HG03378 (cell line): ENCODE data around the gene HOXC10.

Experiments used
- ATAC-seq: cut with Tn5 transposase; IDR thresholded peaks from one replicate; pipeline ENCODE4 v1.9.1; 2021; ENCODE audit warnings: mild to moderate bottlenecking, moderate library complexity; ENCODE audit not compliant: unreplicated experiment

HOXC10 gene

DNA sequence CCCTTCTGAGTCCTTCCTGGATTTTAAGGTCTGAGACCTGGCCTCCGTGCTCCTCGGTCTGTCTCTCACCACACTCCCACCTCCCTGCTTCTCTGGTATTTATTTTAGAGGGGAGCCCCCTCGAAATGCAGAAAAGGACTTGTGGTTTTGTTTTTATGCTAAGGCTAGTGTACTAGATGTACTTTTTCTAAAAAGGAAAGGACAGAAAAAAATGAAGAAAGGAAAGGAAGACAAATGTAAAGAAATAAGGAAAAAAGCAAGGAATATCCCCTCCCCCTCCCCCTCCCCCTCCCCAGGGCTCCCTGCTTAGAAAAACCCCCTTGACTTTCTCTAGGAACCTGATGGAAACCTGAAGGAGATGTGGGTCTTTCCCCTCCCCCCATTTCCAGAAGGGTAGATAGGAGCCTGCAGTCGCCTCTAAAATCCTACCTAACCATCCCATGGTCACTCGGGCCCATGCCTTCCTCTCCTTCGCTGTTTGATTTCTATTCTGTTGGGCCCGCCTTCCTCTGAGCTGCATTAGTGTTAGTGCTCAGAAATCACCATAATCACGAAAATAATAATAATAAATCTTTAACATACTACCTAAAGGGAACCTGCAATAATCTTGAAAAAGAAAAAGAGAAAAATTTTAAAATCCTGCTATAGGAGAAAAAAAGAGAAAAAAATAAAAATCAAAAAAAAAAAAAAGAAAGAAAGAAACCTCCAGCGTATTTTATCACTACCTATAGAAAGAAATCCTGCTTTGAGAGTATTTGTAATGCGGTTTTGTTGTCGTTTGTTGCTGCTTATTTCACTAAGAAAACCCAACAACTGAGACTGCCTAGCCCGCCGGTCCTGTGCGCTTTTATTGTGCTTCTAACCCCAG is 27.0 kb downstream of the HOXC10 start:
- no peak for ATAC-seq

DNA sequence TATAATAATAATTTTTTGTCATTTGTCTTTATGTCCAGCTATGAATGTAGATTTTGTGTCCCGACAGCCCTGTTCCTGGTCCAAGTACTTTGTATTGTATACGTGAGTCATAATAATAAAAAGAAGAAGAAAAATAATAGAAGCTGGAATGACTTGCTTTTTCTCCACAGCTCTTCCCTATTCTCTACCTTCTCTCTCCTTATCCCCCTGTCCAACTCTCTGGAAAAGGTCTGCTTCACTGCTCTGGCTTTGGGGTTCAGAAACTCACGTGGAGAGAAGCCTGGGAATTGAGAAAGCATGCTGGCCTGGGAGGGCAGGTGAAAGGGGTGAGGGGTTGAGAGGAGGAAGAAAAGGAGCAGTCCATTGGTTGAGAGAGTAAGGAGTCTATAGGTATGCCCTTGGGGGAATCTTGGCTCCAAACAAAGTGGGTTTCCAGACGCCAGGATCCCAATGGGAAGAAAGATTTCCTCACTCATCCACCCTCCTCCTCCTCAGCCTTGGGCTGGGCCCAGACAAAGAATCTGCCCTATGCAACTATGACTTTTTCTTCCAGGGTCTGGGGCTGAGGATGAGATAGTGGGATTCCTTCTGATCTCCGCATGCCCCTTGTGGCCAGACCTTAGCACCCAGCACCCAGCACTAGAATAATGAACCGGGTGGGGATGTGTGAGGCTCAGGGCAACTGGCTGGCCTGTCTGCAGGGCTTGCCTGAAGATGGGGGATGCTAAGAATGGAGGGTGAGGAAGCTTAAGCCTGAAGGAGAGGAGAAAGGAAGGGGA is 27.9 kb downstream of the HOXC10 start:
- no peak for ATAC-seq

DNA sequence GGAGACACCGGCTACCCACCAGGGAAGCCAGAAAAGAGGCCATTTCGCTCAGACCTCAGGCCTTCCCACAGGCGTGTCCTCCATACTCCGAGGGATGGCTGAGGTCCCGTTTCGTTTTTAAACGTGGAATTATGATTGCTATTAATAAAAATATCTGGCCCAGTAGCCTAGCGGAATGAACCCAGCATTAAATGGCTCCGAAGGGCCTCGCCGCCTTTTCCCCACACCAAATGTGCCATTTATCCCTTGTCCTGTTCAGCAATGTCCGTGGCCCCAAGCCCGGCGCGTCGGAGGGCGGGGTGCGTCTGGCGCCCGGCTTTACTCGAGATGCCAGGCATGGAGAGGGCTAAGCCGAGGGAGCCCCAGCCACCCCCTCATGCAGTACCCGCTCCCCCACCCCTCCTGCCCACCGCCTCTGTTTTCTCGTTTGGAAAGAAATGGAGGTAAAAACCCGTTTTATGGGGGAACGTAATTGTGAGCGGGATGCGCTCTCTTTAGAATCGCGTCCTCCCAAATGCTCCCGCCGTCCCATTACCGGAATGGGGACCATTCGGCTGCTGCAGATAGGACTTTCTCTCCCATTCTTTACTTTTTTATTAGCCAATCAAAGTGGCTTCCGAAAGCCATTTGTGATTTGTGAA is 29.6 kb downstream of the HOXC10 start:
- no peak for ATAC-seq

DNA sequence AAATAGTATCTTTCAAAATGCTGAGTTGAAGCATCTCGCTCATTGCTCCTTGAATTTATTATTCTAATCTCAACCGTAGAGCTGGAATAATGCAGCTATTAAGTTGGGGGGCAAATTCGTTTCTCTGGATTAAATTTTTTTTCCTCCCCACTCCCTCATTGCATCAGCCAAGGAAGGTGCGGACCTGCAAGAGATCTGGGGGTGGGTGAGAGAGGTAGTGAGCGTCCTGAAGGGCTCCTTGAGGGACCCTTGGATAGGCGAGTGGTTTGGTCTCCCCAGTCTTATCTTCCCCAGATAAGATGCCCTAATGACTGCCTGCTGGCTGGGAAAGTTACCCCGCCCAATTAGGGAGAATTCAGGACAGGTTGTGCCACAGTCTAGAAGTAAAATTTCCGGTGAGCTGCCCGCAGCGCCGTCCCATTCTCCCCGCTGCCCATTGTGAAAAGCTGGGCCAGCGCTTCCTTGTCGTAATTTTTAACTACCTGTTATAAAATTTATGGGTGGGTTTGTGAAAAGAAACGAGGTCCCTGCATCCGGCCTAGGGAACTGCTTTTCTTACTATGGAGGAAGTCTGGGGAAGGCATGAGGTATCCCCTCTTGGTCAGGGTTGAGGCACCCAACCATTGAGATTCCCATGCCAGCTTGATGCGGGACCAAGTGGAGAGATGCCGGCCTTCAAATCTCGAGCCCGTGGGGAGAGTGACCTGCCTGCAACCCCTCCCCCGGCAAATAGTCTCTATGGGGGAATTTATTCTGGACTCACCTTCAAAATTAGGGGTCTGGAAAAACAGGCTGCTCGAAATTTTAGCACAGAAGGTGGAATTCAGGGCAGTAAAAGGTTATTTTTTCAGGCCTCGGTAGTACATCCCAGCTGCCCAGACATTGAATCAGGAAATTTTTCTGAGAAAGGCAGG is 30.3 kb downstream of the HOXC10 start:
- ATAC-seq: no peak

DNA sequence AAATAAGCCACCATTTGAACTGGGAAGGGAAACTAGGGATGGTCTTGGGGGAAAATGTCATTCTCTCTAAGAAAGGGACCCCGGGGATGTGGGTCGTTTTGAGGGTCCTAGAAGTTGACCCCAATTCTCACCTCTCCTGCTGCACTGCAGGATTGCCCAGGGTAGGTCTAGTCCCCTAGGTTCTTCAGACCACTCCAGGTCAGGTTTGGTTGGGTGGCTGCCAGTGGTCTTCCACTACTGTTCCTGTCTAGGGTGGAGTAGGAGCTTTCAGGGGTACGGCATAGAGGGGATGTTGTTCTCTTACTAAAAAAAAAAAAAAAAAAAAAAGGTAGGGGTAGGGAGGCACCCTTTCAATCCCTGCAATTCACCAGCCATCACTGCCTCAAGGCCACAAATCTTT is 31.1 kb downstream of the HOXC10 start:
- ATAC-seq: no peak

DNA sequence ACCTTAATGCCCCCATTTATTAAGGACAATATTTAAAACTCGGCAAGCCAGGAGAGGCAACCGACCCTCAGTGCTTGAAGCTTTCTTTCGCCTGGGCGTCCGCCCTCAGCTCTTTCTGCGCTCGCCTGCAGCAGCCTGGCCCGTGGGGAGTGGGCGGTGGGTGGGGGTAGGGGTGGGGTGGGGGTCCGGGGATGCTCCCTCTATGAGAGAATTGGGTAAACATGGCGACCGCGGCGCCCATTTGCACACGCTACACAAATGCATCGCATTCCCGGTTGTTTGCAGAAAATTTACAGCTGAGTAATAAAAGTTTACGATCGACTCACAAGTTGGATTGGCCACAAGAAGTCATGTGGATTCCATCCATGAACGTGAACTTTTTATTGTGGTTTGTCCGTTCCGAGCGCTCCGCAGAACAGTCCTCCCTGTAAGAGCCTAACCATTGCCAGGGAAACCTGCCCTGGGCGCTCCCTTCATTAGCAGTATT is 31.6 kb downstream of the HOXC10 start:
- no peak for ATAC-seq

DNA sequence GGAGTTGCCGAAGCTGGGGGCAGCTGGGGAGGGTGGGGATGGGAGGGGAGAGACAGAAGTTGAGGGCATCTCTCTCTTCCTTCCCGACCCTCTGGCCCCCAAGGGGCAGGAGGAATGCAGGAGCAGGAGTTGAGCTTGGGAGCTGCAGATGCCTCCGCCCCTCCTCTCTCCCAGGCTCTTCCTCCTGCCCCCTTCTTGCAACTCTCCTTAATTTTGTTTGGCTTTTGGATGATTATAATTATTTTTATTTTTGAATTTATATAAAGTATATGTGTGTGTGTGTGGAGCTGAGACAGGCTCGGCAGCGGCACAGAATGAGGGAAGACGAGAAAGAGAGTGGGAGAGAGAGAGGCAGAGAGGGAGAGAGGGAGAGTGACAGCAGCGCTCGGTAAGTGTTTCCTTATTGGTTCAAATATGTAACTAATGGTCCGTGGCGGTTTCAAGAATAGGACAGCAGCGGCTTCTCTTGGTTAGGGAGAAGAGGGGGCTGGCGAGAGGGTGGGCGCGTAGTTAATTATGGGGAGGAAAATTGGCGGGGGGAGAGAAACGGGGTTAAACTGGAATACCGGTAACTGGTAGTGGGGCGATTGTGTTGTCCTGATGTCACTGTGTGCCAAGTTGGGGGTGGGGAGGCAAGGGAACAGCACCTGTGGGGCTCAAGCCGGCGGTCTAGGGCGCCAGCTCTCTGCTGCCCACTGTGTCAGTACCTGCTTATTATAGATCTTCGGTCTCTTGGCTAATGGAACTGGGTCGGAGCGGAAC is 32.3 kb downstream of the HOXC10 start:
- ATAC-seq: no peak

DNA sequence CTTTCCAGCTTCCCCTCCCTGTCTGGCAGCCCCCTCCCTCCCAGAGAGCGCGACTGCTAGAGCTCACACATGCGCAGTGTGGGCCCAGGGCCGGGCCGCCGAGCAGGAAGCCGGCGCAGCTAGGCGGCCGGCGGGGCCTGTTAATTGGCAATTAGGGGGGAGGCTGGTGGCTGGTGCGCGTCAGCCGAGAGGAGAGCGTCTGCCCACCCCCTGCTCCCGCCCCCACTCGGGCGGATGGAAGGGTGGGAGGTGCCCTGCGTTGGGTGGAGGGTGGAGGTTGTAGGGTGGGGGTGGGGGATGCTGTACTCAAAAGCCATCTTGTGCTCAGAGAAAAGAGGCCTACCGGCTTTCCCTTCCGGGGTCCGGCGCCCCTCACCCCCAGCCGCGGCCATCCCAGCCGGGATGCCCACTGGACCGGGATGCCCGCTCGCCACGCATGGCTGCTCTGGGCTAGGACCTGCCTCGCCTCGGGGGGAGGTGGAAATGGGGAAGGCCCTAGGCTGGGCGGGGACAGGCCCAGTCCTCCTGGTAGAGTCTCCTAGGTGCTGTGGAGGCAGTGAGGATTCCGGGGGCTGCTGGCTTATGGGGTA is 33.0 kb downstream of the HOXC10 start:
- ATAC-seq: no peak

DNA sequence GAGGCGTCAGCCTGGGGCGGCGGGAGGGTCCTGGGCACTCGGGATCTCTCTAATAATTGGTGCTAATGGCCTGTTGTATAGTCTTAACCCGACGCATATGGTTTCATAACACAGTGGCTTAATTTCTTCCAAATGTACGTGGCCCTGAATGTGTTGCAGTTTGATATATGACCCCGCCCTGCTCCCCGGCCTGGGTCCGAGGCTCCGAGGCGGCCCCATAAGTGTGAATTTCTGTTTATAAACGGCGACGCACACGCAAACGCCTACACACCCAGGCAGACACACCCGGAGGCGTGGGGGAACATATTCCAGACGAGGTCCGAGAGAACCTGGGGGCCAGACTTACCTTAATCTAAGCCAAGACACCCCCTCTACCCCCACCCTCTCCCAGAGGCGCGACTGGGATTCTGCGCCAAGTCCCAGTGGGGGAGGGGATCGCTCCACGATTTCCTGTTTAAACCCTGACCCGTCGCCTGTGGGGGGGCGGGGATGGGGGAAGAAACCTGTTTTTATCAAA is 33.6 kb downstream of the HOXC10 start:
- ATAC-seq: no peak

DNA sequence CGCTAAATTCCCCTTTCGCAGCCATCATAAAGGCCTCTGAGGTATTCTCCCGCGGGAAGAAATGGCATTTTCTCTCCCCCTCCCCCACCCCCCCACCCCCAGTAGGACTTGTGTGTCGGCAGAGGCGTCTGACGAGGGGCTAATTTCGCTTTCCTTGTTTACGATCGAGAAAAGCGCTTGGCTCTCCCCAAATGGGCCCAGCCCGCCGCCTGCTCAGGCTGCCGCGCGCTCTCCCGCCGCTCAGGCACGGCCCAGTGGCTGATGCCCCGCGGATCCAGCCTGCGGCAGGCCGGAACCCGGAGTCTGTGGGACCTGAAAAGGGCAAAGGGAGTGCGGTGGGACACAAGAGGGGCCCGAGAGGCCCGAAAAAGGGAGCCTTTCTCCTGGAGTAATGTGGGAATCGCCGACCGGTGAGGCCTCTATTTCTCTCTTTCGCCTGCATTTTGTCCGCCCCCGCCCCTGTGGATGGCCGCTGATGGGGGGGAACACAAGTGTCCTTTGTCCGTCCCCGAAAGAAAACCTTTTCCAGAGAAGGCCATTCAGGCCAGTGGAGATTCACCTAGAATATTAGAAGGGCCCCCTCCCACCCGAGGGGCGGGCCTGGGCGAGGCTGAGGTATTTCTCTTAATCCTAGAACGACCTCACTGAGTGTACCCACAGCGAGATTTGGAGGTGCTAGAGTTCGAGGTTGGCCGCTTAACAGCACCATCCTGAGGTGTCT is 34.3 kb downstream of the HOXC10 start:
- no peak for ATAC-seq

DNA sequence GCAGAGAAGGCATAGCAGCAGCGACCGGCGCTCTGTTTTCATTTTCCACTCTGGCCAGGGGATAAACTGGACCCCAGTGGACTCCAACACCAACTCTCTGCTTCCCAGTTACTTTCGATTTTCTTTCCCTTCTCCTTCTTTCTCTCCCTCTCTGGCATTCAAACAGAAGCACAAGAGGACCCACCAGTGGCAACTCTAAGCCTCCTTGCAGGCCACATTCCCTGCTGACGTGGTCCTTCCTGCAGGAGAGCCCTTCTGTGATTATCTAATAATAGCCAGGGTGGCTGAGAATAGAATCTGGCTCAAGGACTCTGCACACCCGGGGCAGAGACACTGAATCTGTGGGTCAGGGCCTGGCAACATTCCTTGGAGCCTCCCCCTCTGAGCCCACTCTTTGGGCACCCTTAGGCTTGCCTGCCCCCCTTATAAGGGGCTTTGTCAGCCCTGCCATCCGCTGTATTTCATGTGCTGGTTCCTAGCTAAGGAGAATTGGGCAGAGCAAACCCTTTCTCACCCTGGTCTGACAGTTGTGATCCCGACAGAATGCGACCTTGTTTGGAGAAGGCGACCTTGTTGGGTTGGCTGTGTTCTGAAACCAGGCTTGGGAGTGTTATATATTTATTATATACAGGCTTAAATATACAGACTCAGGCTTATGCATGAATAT is 35.1 kb downstream of the HOXC10 start:
- ATAC-seq: no peak

DNA sequence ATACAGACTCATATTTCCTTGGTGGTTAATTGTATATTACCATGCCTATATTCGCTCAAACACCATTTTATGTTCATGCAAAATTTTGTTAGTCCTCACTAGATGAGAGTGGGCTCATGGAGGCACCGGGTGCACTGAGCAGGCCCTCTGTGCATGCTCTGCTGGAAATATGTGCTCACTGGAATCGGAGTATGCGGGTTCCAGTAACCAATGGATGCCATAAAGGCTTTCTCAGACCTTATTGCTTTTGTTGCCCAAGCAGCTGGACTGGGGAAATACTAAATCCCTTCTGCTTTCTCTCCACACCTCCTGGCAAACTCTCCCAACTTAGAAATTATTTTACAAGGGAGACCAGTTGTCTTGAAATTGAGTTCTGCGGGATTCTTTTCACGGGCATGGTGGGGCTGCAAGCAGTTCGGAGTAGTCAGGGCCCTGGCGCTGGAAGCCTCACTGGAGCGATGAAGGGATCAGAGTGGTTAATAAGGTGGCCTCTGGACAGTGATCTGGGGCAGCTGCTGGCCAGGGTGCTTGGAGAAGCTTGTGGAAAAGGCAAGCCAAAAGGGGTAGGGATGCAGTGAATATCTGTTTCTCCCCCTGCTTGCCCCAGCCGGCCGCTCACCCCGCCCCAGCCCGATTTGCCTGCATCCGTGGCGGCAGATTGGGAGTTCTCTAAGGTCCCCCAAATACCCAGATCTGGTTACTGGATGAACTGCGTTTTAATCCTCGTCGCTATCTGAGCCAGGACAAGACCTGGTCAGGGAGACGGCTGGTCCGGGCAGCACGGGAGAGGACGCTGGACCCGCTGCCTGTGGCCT is 35.9 kb downstream of the HOXC10 start:
- no peak for ATAC-seq

DNA sequence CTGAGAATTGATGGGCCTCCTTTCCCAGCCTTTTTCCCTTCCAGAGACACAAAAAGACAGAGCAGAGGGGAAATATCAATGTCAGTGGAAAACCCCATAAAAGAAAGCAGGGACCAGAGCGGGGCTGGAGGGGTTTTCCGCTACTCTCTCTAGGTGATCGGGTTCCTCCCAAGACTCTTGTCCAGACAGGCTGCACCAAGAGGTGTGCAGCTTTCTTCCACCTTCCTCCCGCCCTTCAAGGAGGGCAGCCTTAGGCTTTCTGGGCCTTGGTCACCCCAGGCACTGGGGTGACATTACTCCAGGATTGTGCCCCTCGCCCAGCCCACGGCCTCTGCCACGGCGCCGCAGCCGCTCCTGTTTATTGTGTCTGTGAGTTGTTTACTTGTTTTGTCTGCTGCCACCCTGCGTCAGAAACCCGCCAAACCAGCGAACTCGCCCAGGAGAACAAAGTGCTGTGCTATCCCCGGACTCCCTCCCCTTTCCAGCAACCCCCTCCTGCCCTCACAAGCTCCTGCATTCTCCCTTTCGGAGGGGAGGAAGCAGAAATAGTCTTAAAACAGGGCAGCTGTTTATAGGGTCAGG is 36.6 kb downstream of the HOXC10 start:
- ATAC-seq: no peak

DNA sequence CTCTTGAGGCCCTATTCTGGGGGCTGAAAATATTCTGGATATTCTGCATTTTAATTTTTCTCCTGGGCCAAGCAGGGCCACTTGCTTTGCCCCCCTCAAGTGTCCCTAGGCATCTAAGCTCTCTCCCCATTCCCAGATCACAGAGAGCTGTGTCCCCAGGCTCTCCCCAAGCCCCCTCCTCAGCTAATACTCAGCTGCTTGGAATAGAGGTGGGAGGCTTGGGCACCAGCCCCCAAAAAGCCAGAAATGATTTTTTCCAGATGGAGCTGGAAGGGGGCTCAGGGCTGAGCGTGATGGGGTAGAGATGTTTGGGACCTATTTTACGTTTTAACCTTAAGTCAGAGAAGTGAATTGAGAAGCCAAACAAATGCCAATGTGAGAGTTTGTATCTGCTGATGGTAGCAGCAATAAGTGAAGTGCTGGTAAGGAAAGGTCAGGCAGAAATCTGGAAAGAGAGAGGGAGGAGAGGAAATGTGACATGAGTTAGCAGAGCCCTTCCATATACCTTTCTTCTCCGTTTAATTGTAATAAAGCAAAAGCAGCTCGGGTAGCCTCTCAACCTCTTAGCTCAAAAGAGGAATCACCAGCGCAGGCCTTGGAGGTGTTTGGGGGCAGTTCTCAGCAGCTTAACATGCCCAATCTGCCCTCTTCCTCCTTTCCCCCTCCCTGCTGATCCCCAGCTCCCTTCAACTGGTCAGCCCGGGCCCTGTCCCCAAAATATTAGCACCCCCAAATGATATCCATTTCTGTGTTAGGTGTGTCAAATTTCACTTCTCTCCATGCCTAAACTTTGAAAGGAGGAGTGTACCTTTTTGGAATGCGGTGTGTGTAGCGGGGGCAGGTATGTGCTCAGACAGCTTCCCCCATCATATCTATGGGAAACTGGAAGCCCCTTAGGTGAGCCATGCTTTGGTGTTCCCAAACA is 38.3 kb downstream of the HOXC10 start:
- ATAC-seq: no peak

DNA sequence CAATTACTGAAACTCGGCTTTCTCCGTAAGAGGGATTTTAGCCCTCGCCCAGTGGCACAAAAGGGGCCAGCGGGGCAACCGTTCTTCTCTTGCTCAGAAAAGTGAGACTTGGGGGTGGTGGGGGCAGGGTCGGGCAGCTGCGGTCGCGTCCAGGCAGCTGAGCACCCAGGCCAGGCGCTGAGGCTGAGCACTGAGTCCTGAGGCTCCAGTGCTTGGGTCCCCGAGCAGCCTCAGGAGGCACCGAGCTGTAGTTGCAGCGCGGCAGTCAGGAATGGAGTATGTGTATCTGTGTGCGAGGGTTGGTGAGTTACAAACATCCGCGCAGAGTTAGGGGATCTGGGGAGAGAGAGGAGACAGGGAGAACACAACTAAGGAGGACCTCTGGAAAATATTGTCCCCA is 39.2 kb downstream of the HOXC10 start:
- no peak for ATAC-seq
